HG02763 (cell line): ENCODE data around the gene DNAH12.
"Not testable (repeated sequence)": the region's sequence is repeated elsewhere in the genome, so short reads cannot be mapped to it uniquely, and the experiment has no call there.

Experiments used
- ATAC-seq: cut with Tn5 transposase; IDR thresholded peaks from one replicate; pipeline ENCODE4 v1.9.1; 2021; ENCODE audit warnings: mild to moderate bottlenecking, moderate library complexity; ENCODE audit not compliant: unreplicated experiment

Gene DNAH12

GRCh38 chr3:57335283-57335938, 208.7 kb downstream of the DNAH12 start:
- no peak for ATAC-seq

GRCh38 chr3:57331078-57331610, 213.0 kb downstream of the DNAH12 start:
- ATAC-seq, result no peak

GRCh38 chr3:57326498-57326897, 217.6 kb downstream of the DNAH12 start:
- ATAC-seq, result not testable (repeated sequence)

- ATAC-seq, result no peak
These were observed 229.9 kb downstream of the DNAH12 start for GRCh38 chr3:57314204-57314603.

- no peak for ATAC-seq
These were observed 234.3 kb downstream of the DNAH12 start for GRCh38 chr3:57309769-57310360.

GRCh38 chr3:57303520-57303919, 240.6 kb downstream of the DNAH12 start:
- ATAC-seq, result not testable (repeated sequence)

GRCh38 chr3:57298041-57298440, 246.1 kb downstream of the DNAH12 start:
- ATAC-seq, result no peak

- no peak for ATAC-seq
These were observed 251.1 kb downstream of the DNAH12 start for GRCh38 chr3:57292897-57293526.

GRCh38 chr3:57292159-57292896, 251.8 kb downstream of the DNAH12 start, which contains the start of gene ASB14:
Gene ASB14 (minus strand): TSS chr3:57292685. CDS start chr3:57292033, 652 bp downstream.
- ATAC-seq, result no peak

- ATAC-seq, result no peak
These were observed 255.7 kb downstream of the DNAH12 start for GRCh38 chr3:57288403-57288802.

- ATAC-seq, result no peak
These were observed 256.9 kb downstream of the DNAH12 start for GRCh38 chr3:57287205-57287604.

GRCh38 chr3:57283334-57283733, 260.8 kb downstream of the DNAH12 start:
- ATAC-seq, result no peak

GRCh38 chr3:57281715-57282114, 262.4 kb downstream of the DNAH12 start:
- ATAC-seq, result no peak

- no peak for ATAC-seq
These were observed 264.5 kb downstream of the DNAH12 start for GRCh38 chr3:57279685-57280084.

GRCh38 chr3:57278237-57278636, 265.9 kb downstream of the DNAH12 start:
- no peak for ATAC-seq

- ATAC-seq, result no peak
These were observed 268.8 kb downstream of the DNAH12 start for GRCh38 chr3:57275393-57275792.

GRCh38 chr3:57274845-57275244, 269.3 kb downstream of the DNAH12 start:
- no peak for ATAC-seq

GRCh38 chr3:57268416-57268815, 275.7 kb downstream of the DNAH12 start:
- no peak for ATAC-seq

GRCh38 chr3:57261929-57262328, 282.2 kb downstream of the DNAH12 start:
- no peak for ATAC-seq

- ATAC-seq, result no peak
These were observed 283.0 kb downstream of the DNAH12 start for GRCh38 chr3:57261119-57261518.

GRCh38 chr3:57257678-57258077, 286.5 kb downstream of the DNAH12 start:
- ATAC-seq, result no peak
